Ectodermal cell (in vitro differentiated cells): ENCODE results near the gene CACNA1B.

Source experiments
- H3K27ac ChIP-seq: 2 replicates; pipeline ENCODE4 v1.7.0; 2013; ENCODE audit warnings: mild to moderate bottlenecking, low read depth, low read length; ENCODE audit not compliant: insufficient read depth, poor library complexity, severe bottlenecking
- H3K27me3 ChIP-seq: 2 replicates; pipeline ENCODE4 v1.7.0; 2013; ENCODE audit warnings: mild to moderate bottlenecking, low read length; ENCODE audit not compliant: insufficient read depth, control insufficient read depth, poor library complexity, severe bottlenecking
- H3K36me3 ChIP-seq: one replicate; pipeline ENCODE4 v1.7.0; 2013; ENCODE audit warnings: low read length; ENCODE audit not compliant: control insufficient read depth, insufficient read depth
- H3K4me1 ChIP-seq: one replicate; pipeline ENCODE4 v1.7.0; 2013; ENCODE audit warnings: low read length; ENCODE audit not compliant: control insufficient read depth, insufficient read depth
- H3K4me3 ChIP-seq: 2 replicates; pipeline ENCODE4 v1.7.0; 2013; ENCODE audit warnings: low read depth, low read length, control low read depth; ENCODE audit not compliant: insufficient read depth
- H3K9me3 ChIP-seq: 2 replicates; pipeline ENCODE4 v1.7.0; 2013; ENCODE audit warnings: mild to moderate bottlenecking, low read length, moderate library complexity; ENCODE audit not compliant: control insufficient read depth
- WGBS, 2 experiments: methylation state at CpG; one replicate each; pipeline ENCODE4 v1.1.7; 2013; ENCODE audit warnings: missing lambda C conversion rate in 2 of 2; 5-methylcytosine and 5-hydroxymethylcytosine counted together

Gene CACNA1B

GRCh38 chr9:138006576-138007233 is 129.1 kb downstream of the CACNA1B start:
- Histone ChIP-seq H3K36me3 (no peaks in the 10 kb centered on the region), H3K9me3 (no peaks in the 10 kb centered on the region), H3K4me1 (no peaks in the 10 kb centered on the region), H3K27ac (no peak overlapping the region), H3K27me3 (no peaks in the 10 kb centered on the region), H3K4me3 (no peak overlapping the region)
- WGBS, 2 experiments, result 93% methylated on average over 25 of the region's 25 CpGs

- Histone ChIP-seq H3K9me3 (no peaks in the 10 kb centered on the region), H3K36me3 (no peaks in the 10 kb centered on the region), H3K4me1 (no peaks in the 10 kb centered on the region), H3K27ac (no peak overlapping the region), H3K4me3 (no peak overlapping the region), H3K27me3 (no peaks in the 10 kb centered on the region)
- WGBS, 2 experiments, result 92% methylated on average over 9 of the region's 9 CpGs
These were observed 130.0 kb downstream of the CACNA1B start for GRCh38 chr9:138007566-138007917.

GRCh38 chr9:138007918-138008841 is 130.6 kb downstream of the CACNA1B start:
- Histone ChIP-seq H3K4me1 (no peaks in the 10 kb centered on the region), H3K27ac (no peak overlapping the region), H3K36me3 (no peaks in the 10 kb centered on the region), H3K4me3 (no peak overlapping the region), H3K9me3 (no peaks in the 10 kb centered on the region), H3K27me3 (no peaks in the 10 kb centered on the region)
- 91 to 92% methylated on average over 15 of the region's 15 CpGs for WGBS, 2 experiments

- no peak overlapping the region for H3K27ac ChIP-seq
- H3K4me1 ChIP-seq, result no peaks in the 10 kb centered on the region
- H3K4me3 ChIP-seq, result no peak overlapping the region
- 94 to 96% methylated on average over 17 of the region's 17 CpGs for WGBS, 2 experiments
- H3K27me3 ChIP-seq, result no peaks in the 10 kb centered on the region
- H3K36me3 ChIP-seq, result no peaks in the 10 kb centered on the region
- no peaks in the 10 kb centered on the region for H3K9me3 ChIP-seq
These were observed 131.6 kb downstream of the CACNA1B start for GRCh38 chr9:138009016-138009802.

GRCh38 chr9:138009803-138010690 is 132.5 kb downstream of the CACNA1B start:
- Histone ChIP-seq H3K9me3 (no peaks in the 10 kb centered on the region), H3K27me3 (no peaks in the 10 kb centered on the region), H3K4me1 (no peaks in the 10 kb centered on the region), H3K36me3 (no peaks in the 10 kb centered on the region), H3K27ac (no peak overlapping the region), H3K4me3 (no peak overlapping the region)
- WGBS, 2 experiments, result 84% methylated on average over 16 of the region's 16 CpGs

GRCh38 chr9:138010861-138011260 is 133.3 kb downstream of the CACNA1B start:
- Histone ChIP-seq H3K36me3 (no peaks in the 10 kb centered on the region), H3K27ac (no peak overlapping the region), H3K4me3 (no peak overlapping the region), H3K9me3 (no peaks in the 10 kb centered on the region), H3K27me3 (no peaks in the 10 kb centered on the region), H3K4me1 (no peaks in the 10 kb centered on the region)
- 90 to 92% methylated on average over 8 of the region's 8 CpGs for WGBS, 2 experiments

- no peaks in the 10 kb centered on the region for H3K4me1 ChIP-seq
- H3K36me3 ChIP-seq, result no peaks in the 10 kb centered on the region
- H3K27me3 ChIP-seq, result no peaks in the 10 kb centered on the region
- no peak overlapping the region for H3K4me3 ChIP-seq
- WGBS, 2 experiments, result 92 to 94% methylated on average over 4 of the region's 4 CpGs
- H3K9me3 ChIP-seq, result no peaks in the 10 kb centered on the region
- no peak overlapping the region for H3K27ac ChIP-seq
These were observed 134.4 kb downstream of the CACNA1B start for GRCh38 chr9:138011951-138012500.

GRCh38 chr9:138013273-138013672 is 135.7 kb downstream of the CACNA1B start:
- Histone ChIP-seq H3K27me3 (no peaks in the 10 kb centered on the region), H3K36me3 (no peaks in the 10 kb centered on the region), H3K4me1 (no peaks in the 10 kb centered on the region), H3K9me3 (no peaks in the 10 kb centered on the region), H3K27ac (no peak overlapping the region), H3K4me3 (no peak overlapping the region)
- WGBS, 2 experiments, result 75 to 81% methylated on average over 2 of the region's 2 CpGs

- Histone ChIP-seq H3K27ac (no peak overlapping the region), H3K4me3 (no peak overlapping the region), H3K27me3 (no peaks in the 10 kb centered on the region), H3K36me3 (no peaks in the 10 kb centered on the region), H3K9me3 (no peaks in the 10 kb centered on the region), H3K4me1 (no peaks in the 10 kb centered on the region)
- 86 to 88% methylated on average over 15 of the region's 15 CpGs for WGBS, 2 experiments
These were observed 136.4 kb downstream of the CACNA1B start for GRCh38 chr9:138013836-138014562.
